Transverse colon (tissue), 4 donors: ENCODE data around the gene C11orf21. TPM values are rescaled to one million over a fixed set of nuclear protein-coding genes. Genes with fewer than 3 reads are reported as not detected.

Experiments used
- DNase-seq: peaks from one replicate; pipeline ENCODE4 v3.0.0-alpha.2; 2019
- H3K27ac ChIP-seq, 4 donors: fragments of 200-600 bp; sonication (generic); 2 replicates each; pipeline ENCODE4 v1.5.1; 2016 to 2018; ENCODE audit warnings: inconsistent platforms in 4 of 4
- H3K27me3 ChIP-seq: fragments of 200-600 bp; sonication (generic); 2 replicates; pipeline ENCODE4 v1.5.1; 2017; ENCODE audit warnings: inconsistent platforms
- H3K36me3 ChIP-seq, 4 donors: fragments of 200-600 bp; sonication (generic); 2 replicates each; pipeline ENCODE4 v1.5.1; 2017 to 2019; ENCODE audit warnings: inconsistent platforms in 4 of 4
- H3K4me1 ChIP-seq, 4 donors: fragments of 200-600 bp; sonication (generic); 2 replicates each; pipeline ENCODE4 v1.5.1; 2017 to 2020; ENCODE audit warnings: inconsistent platforms in 4 of 4
- H3K4me3 ChIP-seq, 4 donors: fragments of 200-600 bp; sonication (generic); 1 replicate in 1 of 4; 2 replicates in 3 of 4; pipeline versions ENCODE4 v1.5.1 to v1.6.1; 2017 to 2019; ENCODE audit warnings: inconsistent platforms in 4 of 4
- H3K9me3 ChIP-seq, 2 donors: fragments of 200-600 bp; sonication (generic); 2 replicates each; pipeline ENCODE4 v1.5.1; 2017 to 2019; ENCODE audit warnings: inconsistent platforms in 2 of 2
- EP300 ChIP-seq: sonication (generic); formaldehyde crosslinking; IDR thresholded peaks from one replicate; pipeline ENCODE4 v1.6.1; 2017; ENCODE audit warnings: antibody characterized with exemption, low read depth
- POLR2A ChIP-seq: fragments of 450-650 bp; IDR thresholded peaks from one replicate; pipeline ENCODE4 v1.6.1; 2016; ENCODE audit warnings: antibody characterized with exemption, mild to moderate bottlenecking, moderate library complexity
- POLR2AphosphoS5 ChIP-seq, 3 donors: sonication (generic); formaldehyde crosslinking; IDR thresholded peaks; one replicate each; pipeline ENCODE4 v1.6.1; 2016; ENCODE audit warnings: antibody characterized with exemption in 3 of 3
- WGBS, 2 donors: methylation state at CpG; one replicate each; pipeline ENCODE4 v1.1.5; 2018; ENCODE audit warnings: low coverage in 1 of 2; 5-methylcytosine and 5-hydroxymethylcytosine counted together
- in situ Hi-C, 4 donors: fragments of 200-750 bp; cut with MboI; loops; one replicate each; pipeline versions ENCODE4 v1.15.0 to v1.15.1; 2017; ENCODE audit warnings: low sequenced_read_pairs in 3 of 4, low pct_ligation_motif_present in 1 of 4, low pct_unique_long_range_greater_than_20kb in 1 of 4
- intact Hi-C: fragments of 100-400 bp; cut with DNase I; formaldehyde crosslinking; loops from one replicate; pipeline ENCODE4 v1.15.1; 2023; ENCODE audit warnings: low total_unique reads
- total RNA-seq, 4 donors: library from RNA; depleted of rRNA; stranded (reverse); fragments of >200 nt; gene quantifications; one replicate each; pipeline ENCODE4 v1.1.0, GENCODE V29; 2016
- TF ChIP-seq, protein P1 (sequence below), 5 experiments: fragments of 200-600 bp in 3 of 5; fragments of 450-650 bp in 2 of 5; sonication (generic) in 3 of 5; IDR thresholded peaks; 1 replicate in 2 of 5; 2 replicates in 3 of 5; pipeline ENCODE4 v1.5.1; 2016 to 2017; ENCODE audit warnings: antibody characterized with exemption in 5 of 5, inconsistent platforms in 3 of 5, mild to moderate bottlenecking in 2 of 5, moderate library complexity in 1 of 5

Gene C11orf21
- total RNA-seq, 4 donors from 2014 or later, result 0.27 TPM; not detected in 3

DNA sequence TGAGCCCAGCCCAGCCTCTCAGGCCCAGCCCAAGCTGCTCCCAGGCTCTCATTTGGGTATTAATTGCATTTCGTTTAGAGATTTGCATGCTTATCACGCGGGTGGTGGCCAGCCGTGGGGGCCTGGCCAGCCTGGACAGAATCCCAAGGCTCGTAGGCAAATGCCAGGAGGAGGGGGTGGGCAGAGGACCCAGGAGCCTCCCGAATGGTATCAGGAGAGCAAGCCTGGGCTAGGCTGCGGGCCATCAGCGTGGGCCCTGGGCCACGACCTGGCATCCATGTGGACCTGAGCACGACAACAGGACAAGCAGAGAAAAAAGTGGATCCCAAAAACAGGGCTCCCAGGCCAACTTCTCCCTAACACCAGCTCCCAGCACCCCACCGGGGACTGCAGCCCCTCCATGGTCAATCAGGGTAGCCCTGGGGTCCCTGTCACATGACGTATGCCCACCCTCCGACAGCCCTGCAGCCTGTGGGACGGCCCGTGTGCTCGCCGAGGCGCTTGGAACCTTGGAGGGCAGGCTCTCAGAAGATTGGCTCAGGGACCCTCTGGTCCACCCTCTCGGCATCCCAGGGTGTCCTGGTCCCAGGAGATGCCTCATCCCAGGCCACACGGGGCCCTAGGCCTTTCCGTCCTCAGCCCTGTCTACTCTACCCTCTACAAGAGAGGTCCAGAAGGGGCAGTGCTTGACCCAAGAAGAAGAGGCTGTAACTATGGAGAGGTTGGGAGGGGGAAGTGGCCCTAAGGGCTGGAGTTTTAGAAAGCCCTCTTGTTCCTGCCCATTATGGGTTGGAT is 40.1 kb downstream of the C11orf21 start:
- 59 to 64% methylated on average over 5 to 19 of the region's 21 CpGs for WGBS, 2 donors
- in situ Hi-C loops, result loop anchor here in 1 of 4 donors (10.0 kb wide), 1 partner anchor 57 kb away; no protein-coding TSS in a partner anchor
- H3K4me3 ChIP-seq, result no peak overlapping the region
- TF ChIP-seq, protein P1, sequence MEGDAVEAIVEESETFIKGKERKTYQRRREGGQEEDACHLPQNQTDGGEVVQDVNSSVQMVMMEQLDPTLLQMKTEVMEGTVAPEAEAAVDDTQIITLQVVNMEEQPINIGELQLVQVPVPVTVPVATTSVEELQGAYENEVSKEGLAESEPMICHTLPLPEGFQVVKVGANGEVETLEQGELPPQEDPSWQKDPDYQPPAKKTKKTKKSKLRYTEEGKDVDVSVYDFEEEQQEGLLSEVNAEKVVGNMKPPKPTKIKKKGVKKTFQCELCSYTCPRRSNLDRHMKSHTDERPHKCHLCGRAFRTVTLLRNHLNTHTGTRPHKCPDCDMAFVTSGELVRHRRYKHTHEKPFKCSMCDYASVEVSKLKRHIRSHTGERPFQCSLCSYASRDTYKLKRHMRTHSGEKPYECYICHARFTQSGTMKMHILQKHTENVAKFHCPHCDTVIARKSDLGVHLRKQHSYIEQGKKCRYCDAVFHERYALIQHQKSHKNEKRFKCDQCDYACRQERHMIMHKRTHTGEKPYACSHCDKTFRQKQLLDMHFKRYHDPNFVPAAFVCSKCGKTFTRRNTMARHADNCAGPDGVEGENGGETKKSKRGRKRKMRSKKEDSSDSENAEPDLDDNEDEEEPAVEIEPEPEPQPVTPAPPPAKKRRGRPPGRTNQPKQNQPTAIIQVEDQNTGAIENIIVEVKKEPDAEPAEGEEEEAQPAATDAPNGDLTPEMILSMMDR (IDR thresholded peaks at IDR 0.05), result no peak
- TF ChIP-seq POLR2AphosphoS5 (IDR thresholded peaks at IDR 0.05), result no peak
- no peak for TF ChIP-seq EP300
- TF ChIP-seq POLR2A, result no peak
- H3K27me3 ChIP-seq, result no peaks in the 10 kb centered on the region
- no peak for DNase-seq
- H3K9me3 ChIP-seq, result no peaks in the 10 kb centered on the region
- H3K27ac ChIP-seq, result no peak overlapping the region
- no peaks in the 10 kb centered on the region for H3K36me3 ChIP-seq
- intact Hi-C loops, result no loop called here
- no peaks in the 10 kb centered on the region for H3K4me1 ChIP-seq

DNA sequence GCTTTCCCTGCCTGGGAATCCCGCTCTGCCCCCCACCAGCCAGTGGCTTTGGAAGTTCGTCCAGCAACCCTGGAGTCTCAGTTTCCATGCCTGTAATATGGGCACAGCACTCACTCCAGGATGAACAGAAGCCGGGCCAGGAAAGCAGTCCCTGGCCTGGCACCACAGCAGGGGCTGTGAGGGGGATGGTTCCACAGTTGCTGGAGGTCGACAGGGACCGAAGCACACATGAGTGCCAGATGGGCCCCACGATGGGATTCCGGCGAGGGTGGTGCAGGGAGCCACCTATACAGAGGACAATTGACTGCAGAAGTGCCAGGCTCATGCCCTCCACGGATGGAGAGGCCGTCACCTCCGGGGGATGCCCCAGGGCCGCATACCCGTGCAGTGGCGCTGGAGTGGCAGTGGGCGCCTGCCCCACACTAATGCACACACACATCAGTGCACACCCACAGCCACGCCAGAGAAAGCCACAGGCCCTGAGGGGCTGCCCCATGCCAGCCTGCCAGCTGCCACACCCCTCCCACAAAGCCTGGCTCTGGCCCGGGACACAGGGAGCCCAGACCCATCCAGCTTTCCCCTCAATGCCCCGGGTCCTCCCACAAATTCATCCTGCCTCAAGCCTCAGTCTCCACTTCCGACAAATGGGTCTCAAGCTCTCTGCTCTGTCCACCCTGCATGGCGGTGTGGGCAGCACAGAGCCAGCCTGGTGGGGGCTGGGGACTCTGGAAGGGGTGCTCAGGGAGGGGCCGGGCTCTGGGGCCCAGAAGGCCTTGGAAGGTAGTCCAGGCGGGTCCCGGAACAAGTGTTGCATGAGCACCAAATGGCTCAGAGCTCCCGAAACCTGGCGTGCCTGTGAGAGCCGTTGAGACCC is 41.0 kb downstream of the C11orf21 start:
- no peak overlapping the region for H3K27ac ChIP-seq
- no peaks in the 10 kb centered on the region for H3K9me3 ChIP-seq
- no peak for TF ChIP-seq EP300
- no peak for TF ChIP-seq POLR2AphosphoS5 (IDR thresholded peaks at IDR 0.05)
- TF ChIP-seq POLR2A, result no peak
- in situ Hi-C loops, result loop anchor here in 1 of 4 donors (10.0 kb wide), 1 partner anchor 56 kb away; no protein-coding TSS in a partner anchor
- H3K4me3 ChIP-seq, result no peak overlapping the region
- DNase-seq, result no peak
- no peaks in the 10 kb centered on the region for H3K27me3 ChIP-seq
- 83% methylated on average over 26 of the region's 26 CpGs; no CpG with 5 or more reads in 1 of the 2 donors for WGBS, 2 donors
- no peaks in the 10 kb centered on the region for H3K36me3 ChIP-seq
- no peaks in the 10 kb centered on the region for H3K4me1 ChIP-seq
- intact Hi-C loops, result no loop called here

DNA sequence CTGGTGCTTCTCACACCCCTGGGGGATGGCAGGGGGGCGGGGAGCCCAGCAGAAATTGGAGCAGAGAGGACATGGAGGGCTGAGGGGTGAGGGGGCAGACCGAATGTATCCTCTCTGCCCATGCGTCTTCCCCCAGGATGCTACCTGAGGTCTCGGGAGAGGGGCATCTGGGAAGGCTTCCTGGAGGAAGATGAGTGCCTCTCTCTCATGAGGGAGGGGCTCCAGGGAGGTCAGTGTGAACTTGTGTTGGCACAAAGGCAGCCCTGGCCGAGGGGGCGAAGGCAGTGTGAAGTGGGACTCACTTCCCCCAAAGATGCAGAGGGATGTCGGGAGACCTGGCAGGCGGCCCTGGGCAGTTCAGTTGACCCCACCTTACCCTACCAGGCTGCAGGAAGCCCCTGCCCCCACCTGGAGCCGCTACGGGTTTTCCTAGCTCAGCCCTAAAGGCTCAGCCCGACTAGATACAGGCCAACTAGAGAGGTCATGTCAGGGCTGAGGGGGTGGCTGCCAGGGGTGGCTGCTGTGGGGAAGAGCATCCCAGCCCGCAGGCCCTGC is 41.7 kb downstream of the C11orf21 start:
- H3K36me3 ChIP-seq, result no peaks in the 10 kb centered on the region
- H3K27me3 ChIP-seq, result no peaks in the 10 kb centered on the region
- no peak for TF ChIP-seq EP300
- TF ChIP-seq, protein P1 (IDR thresholded peaks at IDR 0.05), result no peak
- no peak for TF ChIP-seq POLR2AphosphoS5 (IDR thresholded peaks at IDR 0.05)
- TF ChIP-seq POLR2A, result no peak
- no peaks in the 10 kb centered on the region for H3K4me1 ChIP-seq
- in situ Hi-C loops (loop anchor here in 1 of 4 donors (10.0 kb wide), 1 partner anchor 55 kb away; no protein-coding TSS in a partner anchor), intact Hi-C loops (no loop called here)
- WGBS, 2 donors, result 66% methylated on average over 12 of the region's 12 CpGs; no CpG with 5 or more reads in 1 of the 2 donors
- H3K4me3 ChIP-seq, result no peak overlapping the region
- no peak for DNase-seq
- no peaks in the 10 kb centered on the region for H3K9me3 ChIP-seq
- H3K27ac ChIP-seq, result no peak overlapping the region

DNA sequence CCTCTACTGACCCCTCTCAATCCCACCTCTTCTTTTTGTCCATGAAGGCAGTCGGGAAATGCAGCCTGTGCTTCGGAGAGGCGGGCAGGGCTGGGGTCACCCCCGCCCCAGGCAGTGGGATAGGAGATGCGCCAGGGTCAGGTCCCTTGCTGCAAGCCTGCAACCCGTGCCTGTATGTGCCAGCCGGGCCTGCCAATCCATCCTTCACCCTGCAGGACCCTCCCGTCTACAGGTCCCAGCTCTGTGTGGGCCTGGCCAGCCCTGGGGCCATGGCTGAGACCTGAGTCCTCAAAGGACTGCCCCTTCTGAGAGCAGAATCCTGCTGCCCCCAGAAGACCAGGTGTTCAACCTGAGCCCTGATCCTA is 42.3 kb downstream of the C11orf21 start:
- in situ Hi-C loops, result no loop called here
- no peaks in the 10 kb centered on the region for H3K9me3 ChIP-seq
- no peaks in the 10 kb centered on the region for H3K36me3 ChIP-seq
- H3K4me3 ChIP-seq, result no peak overlapping the region
- H3K27ac ChIP-seq, result no peak overlapping the region
- intact Hi-C loops, result no loop called here
- WGBS, 2 donors, result 86% methylated on average over 8 of the region's 8 CpGs; no CpG with 5 or more reads in 1 of the 2 donors
- no peak for TF ChIP-seq POLR2A
- no peak for TF ChIP-seq POLR2AphosphoS5 (IDR thresholded peaks at IDR 0.05)
- TF ChIP-seq, protein P1 (IDR thresholded peaks at IDR 0.05), result no peak
- TF ChIP-seq EP300, result no peak
- no peak for DNase-seq
- no peaks in the 10 kb centered on the region for H3K4me1 ChIP-seq
- no peaks in the 10 kb centered on the region for H3K27me3 ChIP-seq
